Measurements from ENCODE around the gene ULK4. TPM values are rescaled to one million over a fixed set of nuclear protein-coding genes. Genes with fewer than 3 reads are reported as not detected.

The ULK4 gene
- total and polyA plus RNA-seq, 2 of the 8 experiments (the other 6 are each of a cell fraction or from before 2014, with no cell fraction given) = 3.0 to 10.8 TPM

DNA sequence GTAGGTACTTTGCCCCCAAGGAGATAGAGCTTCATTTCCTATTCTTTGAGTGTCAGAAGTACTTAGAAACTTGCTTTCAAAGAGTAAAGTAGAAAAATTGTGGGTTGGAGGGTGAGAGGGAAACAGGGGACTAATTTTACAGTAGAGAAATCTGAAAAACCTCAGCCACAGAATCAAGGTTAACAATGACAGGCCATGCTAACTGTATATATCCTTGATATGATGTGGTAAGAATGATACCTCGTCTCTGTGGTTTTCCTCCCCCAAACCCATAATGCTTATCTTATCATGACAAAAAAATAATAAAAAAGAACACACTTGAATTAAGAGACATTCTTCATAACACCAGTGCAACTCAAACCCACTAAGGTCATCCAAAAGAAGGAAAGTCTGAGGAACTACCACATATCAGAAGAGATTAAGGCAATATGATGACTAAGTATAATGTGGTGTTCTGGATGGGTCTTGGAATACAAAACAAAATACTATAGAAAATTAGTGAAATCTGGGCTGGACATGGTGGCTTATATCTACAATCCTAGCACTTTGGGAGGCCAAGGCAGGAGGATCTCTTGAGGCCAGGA, 360.4 kb downstream of the ULK4 start (continued):
- TF ChIP-seq NRF1 (IDR thresholded peaks at IDR 0.05; ENCODE audit: low read depth, low read length) (no peak), SIRT6 (IDR thresholded peaks at IDR 0.05; ENCODE audit: low read length) (no peak), SP4 (IDR thresholded peaks at IDR 0.05; ENCODE audit: low read length) (no peak), TBP (IDR thresholded peaks at IDR 0.05; ENCODE audit: low read depth, low read length) (no peak)
- TF ChIP-seq, protein P1, sequence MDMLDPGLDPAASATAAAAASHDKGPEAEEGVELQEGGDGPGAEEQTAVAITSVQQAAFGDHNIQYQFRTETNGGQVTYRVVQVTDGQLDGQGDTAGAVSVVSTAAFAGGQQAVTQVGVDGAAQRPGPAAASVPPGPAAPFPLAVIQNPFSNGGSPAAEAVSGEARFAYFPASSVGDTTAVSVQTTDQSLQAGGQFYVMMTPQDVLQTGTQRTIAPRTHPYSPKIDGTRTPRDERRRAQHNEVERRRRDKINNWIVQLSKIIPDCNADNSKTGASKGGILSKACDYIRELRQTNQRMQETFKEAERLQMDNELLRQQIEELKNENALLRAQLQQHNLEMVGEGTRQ (IDR thresholded peaks at IDR 0.05; ENCODE audit: low read length) = no peak

Data from H1 (cell line).